Heart left ventricle (tissue), 13 donors: ENCODE data around the gene CTCF.

Experiments
- CTCF ChIP-seq, 12 donors: fragments of 200-600 bp; sonication (generic) in 4 of 12; IDR thresholded peaks; one replicate each; pipeline versions ENCODE4 v1.5.0 to v1.8.0; 2018 to 2022; ENCODE audit warnings: antibody characterized with exemption in 12 of 12, mild to moderate bottlenecking in 5 of 12
- POLR2A ChIP-seq, 2 donors: fragments of 450-650 bp; IDR thresholded peaks; one replicate each; pipeline ENCODE4 v1.6.1; 2017; ENCODE audit warnings: antibody characterized with exemption in 2 of 2, mild to moderate bottlenecking in 2 of 2, moderate library complexity in 2 of 2
- donor health status: ischemic (EF 13 %, LVEDD 7.1; RV severe dilation, severe dysfunction).
- donor health status: DM: no; HTN: yes; CAD: no.
- donor health status: DM: no; HTN: no; CAD: no.
- donor health status: ischemic (EF 25% LVEDD 6.9; RV normal size, moderate dysfunction).
- donor health status: ischemic (EF 25% LVEDD 5.7; RV mildly dilated, moderate dysfunction).
- donor health status: ischemic (EF 35%, LVEDD 5.7; RV mildly dilated, moderate dysfunction).
- donor health status: nonischemic (EF 11% LVEDD 7.7; RV severe dilation, severe dysfunction).
- donor health status: DM: yes; HTN: yes; CAD: no.
- donor health status: PGD.
- donor health status: ischemic (EF 29% LVEDD 5.4; RV normal size, mild dysfunction).
- donor health status: nonischemic (EF 23%, LVEDD 6.1; RV moderate dilation, normal function).

- TF ChIP-seq CTCF (IDR thresholded peaks at IDR 0.05) (no peak), POLR2A (IDR thresholded peaks at IDR 0.05) (no peak)
Observed at GRCh38 chr16:67674851-67675578, 112.7 kb downstream of the CTCF start.
